Stimulated activated CD4-positive, alpha-beta T cell treated with anti-CD3 and anti-CD28 coated beads, Interleukin-4, amount 100 ng/mL, for 24 hours (primary cell): ENCODE results near the gene ZNF117.
"Not testable (repeated sequence)": the region's sequence is repeated elsewhere in the genome, so short reads cannot be mapped to it uniquely, and the experiment has no call there.

Source experiments
- DNase-seq: peaks from one replicate; pipeline ENCODE4 v3.0.0-alpha.2; 2020

Gene ZNF117

GRCh38 chr7:64990936-64991335 is at the start of gene ZNF117:
Gene ZNF117, minus strand, starts transcription at chr7:64991036.
- no peak for DNase-seq

- DNase-seq: peak; percentile 18
Measured at GRCh38 chr7:65038767-65039166, 47.9 kb upstream of the ZNF117 start.

GRCh38 chr7:65037740-65038688 is 47.2 kb upstream of the ZNF117 start:
- DNase-seq: peak; percentile 90

GRCh38 chr7:65036526-65036925 is 45.7 kb upstream of the ZNF117 start:
- DNase-seq: not testable (repeated sequence)

- DNase-seq: not testable (repeated sequence)
Measured at GRCh38 chr7:65035469-65035868, 44.6 kb upstream of the ZNF117 start.

- DNase-seq: not testable (repeated sequence)
Measured at GRCh38 chr7:65034120-65034782, 43.4 kb upstream of the ZNF117 start.

- not testable (repeated sequence) for DNase-seq
Measured at GRCh38 chr7:65033391-65033790, 42.6 kb upstream of the ZNF117 start.

- not testable (repeated sequence) for DNase-seq
Measured at GRCh38 chr7:65025023-65025422, 34.2 kb upstream of the ZNF117 start.

GRCh38 chr7:65020978-65021377 is 30.1 kb upstream of the ZNF117 start:
- DNase-seq: not testable (repeated sequence)

GRCh38 chr7:65009881-65010280 is 19.0 kb upstream of the ZNF117 start:
- DNase-seq: not testable (repeated sequence)

GRCh38 chr7:65009394-65009793 is 18.6 kb upstream of the ZNF117 start:
- DNase-seq: not testable (repeated sequence)

GRCh38 chr7:65007036-65007435 is 16.2 kb upstream of the ZNF117 start:
- DNase-seq: not testable (repeated sequence)

GRCh38 chr7:65006094-65006992 is 15.5 kb upstream of the ZNF117 start, which contains the start of gene ERV3-1:
Gene ERV3-1, minus strand, starts transcription at chr7:65006687. Its CDS starts 13,661 bp downstream, at chr7:64993026.
- peak; percentile 95 for DNase-seq

- DNase-seq: no peak
Measured at GRCh38 chr7:65004575-65004974, 13.7 kb upstream of the ZNF117 start.

- no peak for DNase-seq
Measured at GRCh38 chr7:65002972-65003585, 12.2 kb upstream of the ZNF117 start.

- DNase-seq: no peak
Measured at GRCh38 chr7:65001291-65001814, 10.5 kb upstream of the ZNF117 start.

- DNase-seq: no peak
Measured at GRCh38 chr7:64999165-65000004, 8.5 kb upstream of the ZNF117 start.

- DNase-seq: no peak
Measured at GRCh38 chr7:64998865-64999164, 8.0 kb upstream of the ZNF117 start.

- no peak for DNase-seq
Measured at GRCh38 chr7:64997927-64998391, 7.1 kb upstream of the ZNF117 start.

- no peak for DNase-seq
Measured at GRCh38 chr7:64997164-64997908, 6.5 kb upstream of the ZNF117 start.
